Activated T-cell treated with anti-CD3 and anti-CD28 coated beads for 4 hours (primary cell): ENCODE data around the gene CFAP45.

ENCODE experiments used
- DNase-seq: peaks from one replicate; pipeline ENCODE4 v3.0.0-alpha.2; 2020

CFAP45 gene

DNA sequence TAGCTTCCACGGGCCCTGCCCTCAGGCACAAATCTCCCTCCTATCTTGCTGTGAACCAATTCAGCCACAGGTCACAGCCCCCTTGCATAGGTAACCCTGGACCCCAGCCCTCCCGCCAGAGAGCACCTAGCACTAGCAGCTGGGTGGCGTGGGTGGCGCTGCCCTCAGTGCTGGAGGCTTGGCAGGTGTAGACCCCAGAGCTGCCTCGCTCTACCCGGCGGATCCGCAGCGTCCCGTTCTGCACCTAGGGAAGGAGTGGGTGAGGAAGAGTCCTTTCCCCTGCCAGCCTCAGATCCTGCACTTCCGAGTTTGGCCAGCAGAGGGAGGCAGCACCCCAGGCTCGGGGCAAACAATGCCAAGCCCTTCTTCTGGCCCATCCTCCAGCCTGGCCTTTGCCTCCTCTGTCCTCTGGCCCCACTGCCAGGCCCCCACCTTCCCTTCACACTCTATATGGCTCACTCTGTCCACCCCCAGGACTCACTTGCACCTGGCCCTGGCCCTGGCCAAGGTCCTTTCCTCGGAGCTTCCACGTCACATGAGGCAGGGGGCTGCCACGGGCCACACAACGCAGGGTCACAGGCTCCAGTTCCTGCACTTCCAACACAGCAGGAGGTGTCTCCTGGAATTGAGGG is 36.4 kb upstream of the CFAP45 start:
- peak; percentile 80 for DNase-seq

DNA sequence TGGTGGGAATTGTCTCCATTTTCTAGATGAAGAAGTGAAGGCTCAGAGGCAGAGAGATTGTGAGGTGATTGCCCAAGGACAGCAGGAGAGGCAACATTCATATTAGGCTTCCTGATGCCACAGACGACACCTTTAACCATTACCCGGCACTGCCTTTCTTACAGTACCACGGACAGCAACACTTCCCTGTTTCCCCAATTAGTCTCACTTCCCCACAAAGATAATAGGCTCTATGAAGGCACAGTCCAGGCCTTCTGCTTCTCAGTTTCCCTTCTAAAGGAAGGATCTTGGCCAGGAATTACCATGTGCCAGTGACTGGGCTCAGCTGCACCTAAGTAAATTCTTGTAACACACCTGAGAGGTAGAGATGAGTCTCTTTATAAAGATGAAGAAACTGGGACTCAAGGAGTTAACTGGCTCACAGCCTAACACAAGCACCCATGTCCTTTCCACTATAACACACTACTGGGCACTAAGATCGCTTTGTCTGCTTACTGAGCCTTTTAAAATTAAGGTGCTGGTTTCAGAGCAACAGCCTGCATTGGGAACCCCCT is 35.8 kb upstream of the CFAP45 start:
- DNase-seq, result no peak

DNA sequence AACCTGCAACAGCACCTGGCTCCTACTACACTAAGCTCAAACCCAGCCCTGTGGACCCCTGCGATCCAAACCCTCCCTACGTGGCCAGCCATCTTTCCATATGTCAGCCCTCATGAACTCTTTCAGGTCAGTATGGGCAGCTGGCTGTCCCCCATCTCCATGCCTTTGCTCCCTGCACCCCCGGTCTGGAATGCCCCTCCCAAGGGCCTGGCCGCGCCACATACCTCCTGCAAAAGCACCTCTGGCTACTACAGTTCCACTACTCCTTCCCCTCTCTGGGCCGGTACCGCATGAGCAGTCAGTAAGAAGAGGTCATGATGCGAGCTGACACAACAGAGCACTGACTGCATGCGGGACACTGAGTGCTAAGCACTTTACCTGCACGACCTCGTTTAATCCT is 35.3 kb upstream of the CFAP45 start:
- no peak for DNase-seq

DNA sequence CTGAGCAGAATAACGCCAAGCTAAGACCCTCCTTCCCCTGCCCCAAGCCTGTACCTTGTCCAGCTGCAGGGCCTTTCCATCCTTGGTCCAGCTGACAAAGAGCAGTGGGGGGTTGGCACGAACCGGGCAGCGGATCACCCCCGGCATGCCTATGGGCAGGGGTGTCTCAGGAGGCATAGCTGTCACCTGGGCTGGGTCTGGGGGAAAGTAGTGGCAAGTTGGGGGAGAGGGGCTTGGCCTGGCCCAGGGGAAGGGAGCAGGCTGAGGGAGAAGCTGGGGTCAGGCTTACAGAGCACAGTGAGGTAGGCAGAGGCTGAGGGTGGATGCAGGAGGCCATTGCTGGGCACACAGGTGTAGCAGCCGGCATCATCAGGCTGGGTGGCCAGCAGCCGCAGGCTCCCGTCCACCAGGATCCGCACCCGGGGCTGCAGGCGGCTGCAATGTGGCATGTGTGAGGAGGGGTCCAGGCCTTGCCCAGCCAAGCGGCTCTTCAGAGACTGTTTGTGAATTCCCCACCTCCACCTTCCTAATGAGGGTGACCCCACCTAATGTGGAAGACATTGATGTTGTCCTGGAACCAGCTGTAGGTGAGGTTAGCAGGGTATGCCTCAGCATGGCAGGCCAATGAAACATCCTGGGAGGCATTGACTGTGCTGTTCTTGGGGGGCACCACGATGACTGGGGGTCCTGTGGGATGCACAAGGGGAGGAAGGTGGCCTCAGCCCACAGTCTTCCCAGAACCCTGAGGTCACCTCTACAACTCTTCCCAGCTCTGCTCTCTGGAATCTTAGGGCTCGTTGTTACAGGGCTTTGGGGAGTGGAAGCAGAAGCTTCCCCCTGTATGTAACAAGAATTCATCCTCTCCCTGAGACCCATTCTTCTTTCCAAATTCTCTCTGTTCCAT is 34.4 kb upstream of the CFAP45 start:
- no peak for DNase-seq

GRCh38 chr1:159933347-159933746 is 33.4 kb upstream of the CFAP45 start:
- no peak for DNase-seq

- no peak for DNase-seq
Measured at GRCh38 chr1:159932296-159933285, 32.6 kb upstream of the CFAP45 start.

DNA sequence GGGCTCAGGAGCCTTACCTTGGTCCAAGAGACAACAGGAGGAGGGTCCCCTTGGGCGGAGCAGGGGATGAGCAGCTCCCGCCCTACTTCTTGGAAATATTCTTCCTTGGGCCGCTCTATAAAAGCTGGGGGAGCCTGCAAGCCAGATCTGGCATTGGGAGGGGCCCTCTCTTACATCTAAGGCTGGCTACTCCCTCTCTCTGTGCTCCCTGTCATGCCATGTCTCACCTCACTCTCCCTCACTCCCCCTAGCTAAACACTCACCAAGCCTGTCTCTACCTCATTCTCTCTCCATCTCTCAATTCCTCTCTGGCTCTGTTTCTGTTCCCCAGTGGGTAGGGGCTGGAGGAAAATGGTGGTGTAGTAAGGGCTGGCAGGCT is 31.8 kb upstream of the CFAP45 start:
- no peak for DNase-seq

DNA sequence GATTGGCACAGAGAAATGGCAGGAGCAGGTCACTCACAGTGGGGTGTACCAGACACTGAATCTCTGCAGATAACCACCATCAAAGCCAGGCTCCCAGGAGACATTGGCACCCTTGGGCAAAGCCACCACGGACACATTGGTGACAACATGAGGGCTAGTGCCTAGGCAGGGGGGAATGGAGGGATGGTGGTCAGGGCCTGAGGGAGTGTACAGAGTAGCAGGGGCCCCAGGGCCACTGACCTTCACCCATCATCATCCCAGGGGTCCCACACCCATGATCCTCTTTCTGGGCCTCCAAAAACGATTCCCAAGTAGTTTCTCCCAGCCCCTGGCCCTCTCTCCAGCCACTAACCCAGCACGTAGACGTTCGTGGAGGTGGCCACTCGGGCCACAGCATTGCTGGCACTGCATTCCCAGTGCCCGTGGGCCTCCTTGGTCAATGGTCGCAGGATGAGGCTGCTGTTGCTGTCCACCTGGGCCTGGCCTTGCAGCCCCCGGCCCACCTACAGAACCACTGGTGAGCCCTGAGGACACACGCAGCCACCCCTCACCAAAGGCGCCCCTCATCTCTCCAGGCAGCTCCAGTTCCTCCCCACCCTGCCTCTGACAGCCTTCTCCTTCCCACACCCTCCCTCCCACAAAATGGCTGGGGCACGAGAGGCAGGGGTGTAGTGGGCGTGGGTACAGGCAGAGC is 31.3 kb upstream of the CFAP45 start:
- DNase-seq, result no peak

DNA sequence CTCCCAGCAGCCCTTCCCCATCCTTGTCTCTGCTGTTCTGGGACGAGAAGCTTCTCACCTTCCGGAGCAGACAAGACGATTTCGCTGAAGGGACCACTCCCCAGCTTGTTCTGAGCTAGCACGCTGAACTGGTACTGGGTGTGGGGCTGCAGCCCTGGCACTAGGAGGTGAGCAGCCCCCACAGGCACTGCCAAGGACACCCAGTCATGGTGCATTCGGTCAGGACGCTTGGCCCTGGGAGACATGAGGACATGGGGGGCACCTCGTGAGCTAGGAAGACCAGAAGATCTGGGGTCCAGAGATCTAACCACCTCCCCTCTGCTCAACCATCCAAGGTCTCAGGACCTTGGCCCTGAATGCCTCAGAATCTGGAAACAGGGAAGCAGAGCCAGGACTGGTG is 30.7 kb upstream of the CFAP45 start:
- no peak for DNase-seq

DNA sequence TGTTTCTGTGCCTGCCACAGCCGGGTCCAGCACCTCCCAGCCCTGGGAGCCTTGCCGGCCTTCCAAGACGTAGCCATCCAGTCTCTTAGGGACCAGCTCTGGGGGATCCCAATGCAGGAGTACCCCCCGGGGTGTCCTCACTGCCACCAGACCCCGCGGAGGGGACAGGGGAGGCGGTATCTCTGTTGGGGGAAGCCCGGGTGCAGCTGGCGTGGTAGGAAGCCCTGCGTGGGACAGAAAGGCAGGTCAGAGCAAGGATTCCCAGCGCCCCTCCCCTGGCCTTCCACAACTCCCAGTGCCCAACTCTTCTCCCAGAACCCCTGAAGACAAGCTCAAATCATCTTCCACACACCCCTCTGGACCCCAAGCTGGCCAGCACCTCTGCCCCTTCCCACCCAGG is 30.3 kb upstream of the CFAP45 start:
- DNase-seq, result no peak

- no peak for DNase-seq
Measured at GRCh38 chr1:159929155-159930051, 29.4 kb upstream of the CFAP45 start.

DNA sequence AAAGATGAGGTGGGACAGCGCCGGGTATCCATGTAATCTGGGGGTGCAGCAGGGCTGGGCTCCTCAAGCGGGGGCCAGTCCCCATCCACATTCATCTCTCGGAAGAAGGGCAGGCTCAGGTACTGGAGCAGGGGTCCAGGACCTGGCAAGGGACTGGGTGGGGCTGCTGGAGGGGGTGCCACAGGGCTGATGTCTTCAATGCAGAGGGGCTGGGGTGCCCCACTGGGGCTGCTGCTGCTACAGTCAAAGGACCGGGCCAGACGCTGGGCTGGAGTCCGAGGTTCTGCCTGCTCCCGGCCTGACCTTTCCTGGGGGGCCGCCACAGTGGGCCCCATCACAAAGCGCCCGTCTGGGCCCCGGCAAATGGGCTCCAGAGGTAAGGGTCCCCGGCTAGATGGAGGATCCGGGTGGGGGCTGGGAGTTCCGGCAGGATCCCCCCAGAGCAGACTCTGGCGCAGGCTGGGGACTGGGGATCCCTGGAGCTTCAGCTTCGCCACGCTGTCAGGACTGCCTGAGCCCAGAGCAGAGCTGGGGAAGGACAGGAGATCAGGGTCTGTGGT is 28.6 kb upstream of the CFAP45 start:
- DNase-seq, result no peak

- no peak for DNase-seq
Measured at GRCh38 chr1:159927849-159928431, 28.0 kb upstream of the CFAP45 start.

DNA sequence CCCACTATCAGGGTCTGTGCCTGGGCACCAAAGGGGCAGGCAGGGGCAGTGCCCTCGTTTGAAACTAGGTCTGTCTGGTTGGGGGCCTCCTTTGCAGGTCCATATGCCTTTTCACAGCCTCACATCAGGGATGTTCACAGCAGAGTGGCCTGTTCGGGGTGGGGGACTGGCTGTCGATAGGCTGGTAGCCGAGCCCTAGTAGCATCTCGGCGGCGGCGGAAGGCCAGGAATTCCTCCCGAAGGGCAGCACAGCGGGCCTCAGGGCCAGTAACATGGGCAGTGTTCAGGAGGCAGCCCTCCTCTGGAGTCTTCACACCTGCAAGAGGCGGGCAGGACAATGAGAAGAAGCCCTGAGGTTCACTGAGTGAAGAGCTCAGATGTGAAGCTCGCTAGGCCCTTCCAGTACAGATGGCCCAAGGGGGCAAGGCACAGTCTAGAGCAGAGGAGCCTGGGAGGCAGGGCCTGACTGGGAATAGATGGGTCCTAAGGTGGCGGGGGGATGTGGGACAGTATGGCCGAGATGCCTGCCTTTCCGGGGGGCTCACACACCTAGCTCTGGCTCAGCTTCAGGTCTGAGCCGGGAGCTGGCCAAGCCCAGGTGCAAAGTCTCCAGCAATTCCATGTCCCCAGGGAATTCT is 27.4 kb upstream of the CFAP45 start:
- DNase-seq, result no peak

- no peak for DNase-seq
Measured at GRCh38 chr1:159925719-159926078, 25.7 kb upstream of the CFAP45 start.

DNA sequence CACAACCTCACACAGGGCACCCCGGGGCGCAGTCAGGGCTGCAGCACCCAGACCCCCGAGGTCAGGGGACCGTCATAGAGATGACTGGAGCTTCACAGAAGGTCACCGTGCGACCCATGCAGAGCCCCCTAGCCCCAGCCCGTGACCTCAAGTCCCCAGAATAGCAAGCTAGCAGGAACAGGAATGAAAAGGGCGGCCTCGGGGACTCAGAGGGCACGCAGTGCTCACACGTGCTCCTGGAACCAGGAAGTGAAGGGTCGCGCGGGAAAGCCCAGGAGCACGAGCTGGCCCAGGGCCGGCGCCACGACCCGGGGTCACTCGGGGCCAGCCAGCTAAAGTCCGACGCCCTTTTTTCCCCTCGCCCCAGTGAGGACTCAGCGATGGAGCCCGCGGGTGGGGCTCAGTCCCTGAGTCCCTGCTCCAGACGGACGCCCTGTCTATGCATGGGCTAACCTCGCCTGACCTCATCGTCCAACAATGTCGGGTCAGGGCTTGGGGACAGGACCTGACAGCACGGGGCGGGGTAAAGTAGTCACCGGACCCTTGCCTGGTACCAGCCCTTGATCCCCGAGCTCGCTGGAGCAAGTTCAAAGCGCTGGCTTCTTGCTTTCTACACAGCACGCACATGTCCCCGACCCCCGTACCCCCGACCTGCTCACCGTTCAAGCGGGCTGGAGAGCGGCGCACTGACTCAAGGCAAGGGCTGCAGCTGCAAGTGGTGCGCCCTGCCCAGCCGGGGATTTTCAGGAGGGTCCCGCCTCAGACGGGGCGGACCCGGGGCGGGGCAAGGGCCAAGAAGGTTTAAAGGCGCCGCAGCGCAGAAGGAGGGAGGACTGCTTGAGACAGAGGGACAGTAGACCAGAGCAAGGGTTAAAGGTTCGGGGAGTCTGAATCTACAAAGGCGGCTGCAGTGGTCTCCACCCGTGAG is 25.1 kb upstream of the CFAP45 start, which contains the start of gene TAGLN2:
Gene TAGLN2, minus strand, starts transcription at position 717 of the 928 bp plus-strand sequence. CDS start 4,998 bp downstream, outside the sequence.
- DNase-seq, result peak; percentile 84

- peak; percentile 25 for DNase-seq
Measured at GRCh38 chr1:159924025-159924790, 24.2 kb upstream of the CFAP45 start.
